Measurements from ENCODE around the gene AFF2. TPM values are rescaled to one million over a fixed set of nuclear protein-coding genes. Genes with fewer than 3 reads are reported as not detected.

Gene AFF2
- total RNA-seq, 1 donor from 2014 or later, result 3.4 TPM

DNA sequence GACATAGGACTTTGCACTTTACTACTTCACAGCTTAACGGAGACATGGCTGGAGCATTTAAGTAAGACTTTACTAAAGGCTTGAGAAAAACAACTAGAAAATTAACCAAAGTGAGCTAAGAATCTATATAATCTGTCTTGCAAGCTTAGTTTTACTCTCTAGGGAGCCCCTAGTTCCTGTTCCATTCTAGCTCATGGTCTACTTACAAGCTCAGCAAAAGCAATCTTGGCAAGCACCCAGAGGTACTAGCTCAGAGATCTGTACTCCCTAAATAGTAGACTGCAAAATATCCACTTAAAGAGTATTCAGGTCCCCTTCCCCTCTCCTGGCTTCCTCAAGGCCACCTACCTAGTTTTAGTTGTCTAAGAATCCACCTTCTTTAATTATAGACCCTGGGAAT lies 535.7 kb downstream of the AFF2 start:
- ATAC-seq (ENCODE audit: low read depth), result no peak

DNA sequence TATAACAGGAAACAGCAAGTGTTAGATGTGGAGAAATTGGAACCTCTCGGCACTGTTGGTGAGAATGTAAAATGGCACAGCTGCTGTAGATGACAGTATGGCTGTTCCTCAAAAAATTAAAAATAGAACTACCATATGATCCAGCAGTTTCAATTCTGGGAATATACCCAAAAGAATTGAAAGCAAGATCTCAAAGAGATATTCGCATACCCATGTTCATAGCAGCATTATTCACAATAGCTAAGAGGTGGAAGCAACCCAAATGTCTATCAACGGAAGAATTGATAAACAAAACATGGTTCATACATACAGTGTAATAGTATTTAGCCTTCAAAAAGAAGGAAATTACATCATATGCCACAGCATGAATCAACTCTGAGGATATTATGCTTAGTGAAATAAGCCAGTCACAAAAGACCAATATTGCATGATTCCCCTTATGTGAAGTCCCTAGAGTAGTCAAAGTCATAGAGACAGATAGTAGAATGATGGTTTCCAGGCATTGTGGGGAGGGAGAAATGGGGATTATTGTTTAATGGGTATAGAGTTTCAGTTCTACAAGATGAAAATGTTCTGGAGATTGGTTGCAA lies 537.0 kb downstream of the AFF2 start:
- no peaks in the 10 kb centered on the region for H3K9me3 Mint-ChIP-seq
- TF ChIP-seq, protein P1, sequence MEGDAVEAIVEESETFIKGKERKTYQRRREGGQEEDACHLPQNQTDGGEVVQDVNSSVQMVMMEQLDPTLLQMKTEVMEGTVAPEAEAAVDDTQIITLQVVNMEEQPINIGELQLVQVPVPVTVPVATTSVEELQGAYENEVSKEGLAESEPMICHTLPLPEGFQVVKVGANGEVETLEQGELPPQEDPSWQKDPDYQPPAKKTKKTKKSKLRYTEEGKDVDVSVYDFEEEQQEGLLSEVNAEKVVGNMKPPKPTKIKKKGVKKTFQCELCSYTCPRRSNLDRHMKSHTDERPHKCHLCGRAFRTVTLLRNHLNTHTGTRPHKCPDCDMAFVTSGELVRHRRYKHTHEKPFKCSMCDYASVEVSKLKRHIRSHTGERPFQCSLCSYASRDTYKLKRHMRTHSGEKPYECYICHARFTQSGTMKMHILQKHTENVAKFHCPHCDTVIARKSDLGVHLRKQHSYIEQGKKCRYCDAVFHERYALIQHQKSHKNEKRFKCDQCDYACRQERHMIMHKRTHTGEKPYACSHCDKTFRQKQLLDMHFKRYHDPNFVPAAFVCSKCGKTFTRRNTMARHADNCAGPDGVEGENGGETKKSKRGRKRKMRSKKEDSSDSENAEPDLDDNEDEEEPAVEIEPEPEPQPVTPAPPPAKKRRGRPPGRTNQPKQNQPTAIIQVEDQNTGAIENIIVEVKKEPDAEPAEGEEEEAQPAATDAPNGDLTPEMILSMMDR (IDR thresholded peaks at IDR 0.05), result no peak
- POLR2A ChIA-PET, result no interaction called here

More for the DNA sequence above, 535.7 kb downstream of the AFF2 start:
- H3K27me3 Mint-ChIP-seq, result no peaks in the 10 kb centered on the region
- ChIA-PET POLR2A (no interaction called here), CTCF (no interaction called here)
- H3K36me3 Mint-ChIP-seq (ENCODE audit: low read depth), result no peaks in the 10 kb centered on the region
- H3K4me1 Mint-ChIP-seq, result no peaks in the 10 kb centered on the region
- H3K27ac Mint-ChIP-seq, result no peak overlapping the region
- no peaks in the 10 kb centered on the region for H3K9me3 Mint-ChIP-seq
- intact Hi-C loops (cut with micrococcal nuclease), result no loop called here
- DNase-seq, result no peak
- no peak overlapping the region for H3K4me3 Mint-ChIP-seq
- TF ChIP-seq, protein P1 (IDR thresholded peaks at IDR 0.05), result no peak

DNA sequence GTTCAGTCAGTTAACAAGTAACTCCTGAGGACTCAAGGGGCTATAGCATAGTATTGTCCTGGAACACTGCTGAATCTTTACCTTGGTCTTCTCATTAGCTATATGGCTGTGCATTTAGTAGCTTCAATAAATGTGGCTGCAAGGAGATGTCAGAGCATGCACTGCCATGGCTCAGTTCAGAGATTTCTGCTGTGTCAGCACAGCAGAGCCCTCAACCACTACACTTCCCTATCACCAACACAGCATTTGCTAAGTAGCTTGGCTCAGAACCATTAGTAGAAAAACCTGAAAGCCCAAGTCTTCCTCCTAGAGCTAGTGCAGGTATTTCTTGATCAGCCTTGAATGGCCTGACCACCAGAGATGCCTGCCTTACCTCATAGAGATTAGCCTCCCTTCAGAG lies 538.6 kb downstream of the AFF2 start:
- TF ChIP-seq, protein P1 (IDR thresholded peaks at IDR 0.05), result no peak
- ChIA-PET POLR2A (no interaction called here), CTCF (no interaction called here)
- ATAC-seq (ENCODE audit: low read depth) (no peak), DNase-seq (no peak)
- H3K27me3 Mint-ChIP-seq, result no peaks in the 10 kb centered on the region
- H3K36me3 Mint-ChIP-seq (ENCODE audit: low read depth), result no peaks in the 10 kb centered on the region
- intact Hi-C loops (cut with micrococcal nuclease), result no loop called here
- H3K4me3 Mint-ChIP-seq, result no peak overlapping the region
- no peak overlapping the region for H3K27ac Mint-ChIP-seq
- no peaks in the 10 kb centered on the region for H3K9me3 Mint-ChIP-seq
- H3K4me1 Mint-ChIP-seq, result no peaks in the 10 kb centered on the region

More for the DNA sequence above, 537.0 kb downstream of the AFF2 start:
- CTCF ChIA-PET, result no interaction called here
- intact Hi-C loops (cut with micrococcal nuclease), result no loop called here
- DNase-seq, result no peak
- no peaks in the 10 kb centered on the region for H3K36me3 Mint-ChIP-seq (ENCODE audit: low read depth)
- no peaks in the 10 kb centered on the region for H3K27me3 Mint-ChIP-seq
- no peak overlapping the region for H3K27ac Mint-ChIP-seq
- no peak for ATAC-seq (ENCODE audit: low read depth)
- H3K4me1 Mint-ChIP-seq, result no peaks in the 10 kb centered on the region
- H3K4me3 Mint-ChIP-seq, result no peak overlapping the region

DNA sequence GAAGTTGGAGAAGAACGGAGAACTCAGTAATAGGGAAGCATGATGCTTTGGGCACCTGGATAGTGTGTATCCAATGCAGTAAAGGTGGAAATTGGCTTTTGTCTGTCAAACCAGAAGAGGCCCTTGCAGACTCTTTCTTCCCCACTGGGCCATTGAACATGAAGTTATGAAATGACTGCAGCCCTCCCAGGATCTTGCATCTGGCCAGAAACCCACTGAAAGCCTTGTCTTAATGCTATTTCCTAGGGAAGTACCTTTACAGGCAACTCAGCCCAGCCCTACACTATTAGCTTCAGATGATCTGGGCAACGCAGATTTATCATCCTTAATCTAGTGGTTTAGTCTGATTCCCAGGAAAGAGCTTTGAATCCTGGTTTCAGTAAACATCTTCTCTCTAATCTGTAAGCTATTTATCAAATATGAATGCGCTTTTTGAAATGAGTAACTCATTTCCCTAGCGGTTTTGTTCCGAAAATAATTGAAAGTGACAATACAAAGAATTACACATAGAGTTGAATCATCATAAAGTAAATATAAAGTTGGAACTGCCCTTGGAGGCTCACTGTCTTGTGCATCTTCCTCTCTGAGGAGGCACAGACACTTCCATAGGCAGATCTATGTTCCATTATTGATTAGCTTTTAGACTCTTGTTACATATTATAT lies 540.6 kb downstream of the AFF2 start:
- intact Hi-C loops (cut with micrococcal nuclease), result no loop called here
- ChIA-PET POLR2A (no interaction called here), CTCF (no interaction called here)
- H3K9me3 Mint-ChIP-seq, result no peaks in the 10 kb centered on the region
- DNase-seq, result no peak
- TF ChIP-seq, protein P1 (IDR thresholded peaks at IDR 0.05), result no peak
- H3K36me3 Mint-ChIP-seq (ENCODE audit: low read depth), result no peaks in the 10 kb centered on the region
- ATAC-seq (ENCODE audit: low read depth), result no peak
- no peak overlapping the region for H3K27ac Mint-ChIP-seq
- H3K27me3 Mint-ChIP-seq, result no peaks in the 10 kb centered on the region
- no peaks in the 10 kb centered on the region for H3K4me1 Mint-ChIP-seq
- no peak overlapping the region for H3K4me3 Mint-ChIP-seq

DNA sequence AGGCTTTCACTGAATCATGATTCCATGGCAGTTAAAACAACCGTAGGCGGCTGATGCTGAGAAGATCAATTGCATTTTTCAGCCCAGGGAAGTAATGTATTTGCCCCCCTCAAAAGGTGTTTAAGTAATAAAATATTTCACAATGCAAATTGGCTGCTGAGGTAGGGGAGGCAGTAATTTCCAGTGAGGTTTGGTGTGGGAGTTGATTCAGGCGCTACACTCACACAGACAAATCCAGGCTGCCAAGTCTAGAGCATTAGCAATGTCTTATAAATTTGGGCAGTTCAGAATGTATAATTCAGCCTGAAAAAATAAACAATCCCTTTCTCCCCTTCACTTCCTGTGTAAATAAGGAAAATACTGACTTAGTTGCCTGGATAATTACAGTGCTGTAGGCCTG lies 543.0 kb downstream of the AFF2 start:
- Mint-ChIP-seq H3K27ac (no peak overlapping the region), H3K4me3 (no peak overlapping the region), H3K4me1 (no peaks in the 10 kb centered on the region), H3K27me3 (no peaks in the 10 kb centered on the region), H3K9me3 (no peaks in the 10 kb centered on the region), H3K36me3 (ENCODE audit: low read depth) (no peaks in the 10 kb centered on the region)
- TF ChIP-seq, protein P1 (IDR thresholded peaks at IDR 0.05), result no peak
- DNase-seq, result no peak
- ChIA-PET CTCF (no interaction called here), POLR2A (no interaction called here)
- intact Hi-C loops (cut with micrococcal nuclease), result no loop called here
- no peak for ATAC-seq (ENCODE audit: low read depth)
